Mesothelial cell of epicardium (in vitro differentiated cells): ENCODE data around the gene DMD. TPM values are rescaled to one million over a fixed set of nuclear protein-coding genes. Genes with fewer than 3 reads are reported as not detected.

Source experiments
- DNase-seq, 2 experiments: peaks; one replicate each; pipeline ENCODE4 v3.0.0; 2021; ENCODE audit warnings: low spot score in 2 of 2; ENCODE audit not compliant: unreplicated experiment in 2 of 2
- H3K27ac Mint-ChIP-seq: 2 replicates; pipeline ENCODE4 v1.8.0; 2021; ENCODE audit warnings: mixed read lengths
- H3K27me3 Mint-ChIP-seq: 2 replicates; pipeline ENCODE4 v1.8.0; 2021; ENCODE audit warnings: low read depth, mixed read lengths
- H3K36me3 Mint-ChIP-seq: 2 replicates; pipeline ENCODE4 v1.8.0; 2021; ENCODE audit warnings: mixed read lengths
- H3K4me1 Mint-ChIP-seq: 2 replicates; pipeline ENCODE4 v1.8.0; 2021; ENCODE audit warnings: mixed read lengths
- H3K4me3 Mint-ChIP-seq: 2 replicates; pipeline ENCODE4 v1.8.0; 2021; ENCODE audit warnings: mild to moderate bottlenecking, moderate library complexity, mixed read lengths
- H3K9me3 Mint-ChIP-seq: 2 replicates; pipeline ENCODE4 v1.8.0; 2021; ENCODE audit warnings: mixed read lengths
- CTCF ChIP-seq: fragments of 200-600 bp; sonication (generic); IDR thresholded peaks from one replicate; pipeline ENCODE4 v1.5.0; 2021; ENCODE audit warnings: antibody characterized with exemption; ENCODE audit not compliant: unreplicated experiment
- total RNA-seq: library from RNA; stranded (reverse); gene quantifications from 3 replicates; pipeline ENCODE4 v1.2.1, GENCODE V29; 2021

Gene DMD
- total RNA-seq, 1 donor from 2014 or later = 79.4 TPM

DNA sequence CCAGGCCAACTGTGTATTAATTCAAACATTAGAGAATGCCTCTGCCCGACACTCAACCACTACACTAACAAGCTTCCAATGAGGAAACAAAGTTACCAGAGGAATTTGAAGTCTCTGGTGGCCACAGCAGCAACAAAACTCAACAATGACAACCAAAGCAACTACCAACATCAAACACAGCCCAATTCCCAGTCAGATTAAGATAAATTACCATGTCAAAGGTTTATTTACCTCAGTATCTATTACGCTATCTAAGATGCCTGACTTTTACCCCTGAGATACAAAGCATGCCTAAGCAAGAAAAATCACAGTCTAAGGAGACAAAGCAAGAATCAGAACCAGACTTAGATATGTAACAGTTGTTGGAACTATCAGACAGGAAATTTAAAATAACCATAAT is 1909.4 kb downstream of the DMD start:
- Mint-ChIP-seq H3K4me1 (peaks cover 5% of the 10 kb centered on the region), H3K36me3 (peaks cover 7% of the 10 kb centered on the region), H3K9me3 (peaks cover 49% of the 10 kb centered on the region), H3K4me3 (no peak overlapping the region), H3K27ac (peak overlapping the region; percentile 40), H3K27me3 (no peaks in the 10 kb centered on the region)
- DNase-seq = no peak
- TF ChIP-seq CTCF = no peak

DNA sequence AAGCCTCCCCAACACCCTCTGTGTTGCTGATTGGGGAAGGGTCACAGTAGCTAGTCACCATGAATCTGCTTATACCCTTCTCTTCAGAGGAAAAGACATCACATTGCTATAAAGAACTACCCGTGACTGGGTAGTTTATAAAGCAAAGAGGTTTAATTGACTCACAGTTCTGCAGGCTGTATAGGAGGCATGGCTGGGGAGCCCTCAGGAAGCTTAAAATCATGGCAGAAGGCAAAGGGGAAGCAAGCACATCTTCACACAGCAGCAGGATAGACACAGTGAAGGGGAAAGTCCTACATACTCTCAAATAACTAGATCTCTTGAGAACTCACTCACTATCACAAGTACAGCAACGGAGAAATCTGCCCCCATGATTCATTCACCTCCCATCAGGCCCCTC is 1910.1 kb downstream of the DMD start:
- peaks cover 7% of the 10 kb centered on the region for H3K36me3 Mint-ChIP-seq
- H3K27me3 Mint-ChIP-seq = no peaks in the 10 kb centered on the region
- H3K4me1 Mint-ChIP-seq = peaks cover 5% of the 10 kb centered on the region
- H3K9me3 Mint-ChIP-seq = peaks cover 52% of the 10 kb centered on the region
- H3K27ac Mint-ChIP-seq = no peak overlapping the region
- H3K4me3 Mint-ChIP-seq = no peak overlapping the region
- no peak for TF ChIP-seq CTCF
- DNase-seq = no peak

DNA sequence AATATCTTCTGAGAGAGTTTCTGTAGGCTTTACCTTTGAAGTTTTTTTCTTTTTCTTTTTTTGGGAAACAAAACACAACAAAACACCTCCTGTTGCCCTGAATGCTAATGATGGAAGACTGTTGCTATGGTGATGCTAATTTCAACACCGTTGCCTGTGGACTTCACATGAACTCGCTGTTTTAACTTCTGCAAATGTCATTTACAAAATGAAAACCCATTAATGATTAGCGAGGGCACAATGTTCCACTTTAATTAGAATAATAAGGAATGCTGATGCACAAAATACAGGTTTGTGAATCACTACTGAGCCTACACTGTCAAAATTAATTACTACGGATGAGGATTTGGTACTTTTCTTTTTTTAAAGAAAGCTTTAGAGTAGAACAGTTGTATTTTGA is 1912.4 kb downstream of the DMD start:
- Mint-ChIP-seq H3K27ac (no peak overlapping the region), H3K4me1 (peaks cover 5% of the 10 kb centered on the region), H3K27me3 (no peaks in the 10 kb centered on the region), H3K9me3 (peaks cover 52% of the 10 kb centered on the region), H3K4me3 (no peak overlapping the region), H3K36me3 (peaks cover 7% of the 10 kb centered on the region)
- no peak for TF ChIP-seq CTCF
- DNase-seq = no peak

DNA sequence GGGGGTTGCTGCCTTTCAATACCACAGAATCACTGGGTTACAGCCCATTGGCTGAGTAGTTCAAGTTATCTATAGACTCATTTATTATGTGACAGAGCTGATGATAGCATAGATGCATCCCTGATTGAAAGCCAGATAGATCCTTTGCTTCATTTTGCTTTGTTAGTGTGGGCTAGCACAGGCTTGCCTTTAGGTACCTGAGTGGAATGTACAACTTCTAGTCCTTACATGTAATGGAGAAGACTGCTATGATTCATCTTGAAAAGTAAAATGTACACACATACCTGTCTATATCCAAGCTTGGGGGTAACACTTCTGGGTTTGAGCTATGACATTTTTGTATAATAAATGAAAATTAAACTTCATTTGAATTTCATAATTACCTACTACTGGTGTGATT is 1913.5 kb downstream of the DMD start:
- H3K27ac Mint-ChIP-seq = peak overlapping the region; percentile 19
- H3K27me3 Mint-ChIP-seq = no peaks in the 10 kb centered on the region
- DNase-seq = no peak
- peaks cover 52% of the 10 kb centered on the region for H3K9me3 Mint-ChIP-seq
- no peak overlapping the region for H3K4me3 Mint-ChIP-seq
- H3K36me3 Mint-ChIP-seq = peaks cover 7% of the 10 kb centered on the region
- TF ChIP-seq CTCF = no peak
- peaks cover 5% of the 10 kb centered on the region for H3K4me1 Mint-ChIP-seq

GRCh38 chrX:31294475-31294874 is 1916.9 kb downstream of the DMD start:
- H3K4me3 Mint-ChIP-seq = no peak overlapping the region
- no peaks in the 10 kb centered on the region for H3K27me3 Mint-ChIP-seq
- H3K4me1 Mint-ChIP-seq = peaks cover 5% of the 10 kb centered on the region
- TF ChIP-seq CTCF = no peak
- H3K36me3 Mint-ChIP-seq = peaks cover 1% of the 10 kb centered on the region
- H3K9me3 Mint-ChIP-seq = peaks cover 42% of the 10 kb centered on the region
- no peak for DNase-seq
- H3K27ac Mint-ChIP-seq = no peak overlapping the region

- Mint-ChIP-seq H3K4me1 (peaks cover 5% of the 10 kb centered on the region), H3K27ac (no peak overlapping the region), H3K27me3 (no peaks in the 10 kb centered on the region), H3K9me3 (peaks cover 37% of the 10 kb centered on the region), H3K36me3 (no peaks in the 10 kb centered on the region), H3K4me3 (no peak overlapping the region)
- DNase-seq = no peak
- TF ChIP-seq CTCF = no peak
Observed at GRCh38 chrX:31293409-31293808, 1917.9 kb downstream of the DMD start.
